OCI-LY1 (cell line): ENCODE data around the gene CEP95.
"Not testable (repeated sequence)": the region's sequence is repeated elsewhere in the genome, so short reads cannot be mapped to it uniquely, and the experiment has no call there.

Source experiments
- H2AFZ ChIP-seq: fragments of 200-600 bp; sonication (generic), shearing (Covaris generic); 2 replicates; pipeline ENCODE4 v1.6.0; 2014; ENCODE audit warnings: antibody characterized with exemption, mild to moderate bottlenecking, low read length
- H3F3A ChIP-seq: fragments of 200-600 bp; sonication (generic), shearing (Covaris generic); 2 replicates; pipeline ENCODE4 v1.6.0; 2014; ENCODE audit warnings: mild to moderate bottlenecking, antibody characterized with exemption, low read length, moderate library complexity; ENCODE audit not compliant: insufficient read depth
- H3K27ac ChIP-seq: fragments of 200-600 bp; sonication (generic); 2 replicates; pipeline ENCODE4 v1.5.1; 2014; ENCODE audit warnings: low read length, mixed run types, mild to moderate bottlenecking, low read depth; ENCODE audit not compliant: poor library complexity, severe bottlenecking
- H3K27me3 ChIP-seq: fragments of 200-600 bp; sonication (generic); 2 replicates; pipeline ENCODE4 v1.6.0; 2014; ENCODE audit warnings: antibody characterized with exemption, mild to moderate bottlenecking, low read length, moderate library complexity; ENCODE audit not compliant: insufficient read depth
- H3K36me3 ChIP-seq: fragments of 200-600 bp; sonication (generic); 2 replicates; pipeline ENCODE4 v1.6.1; 2014; ENCODE audit warnings: mild to moderate bottlenecking, antibody characterized with exemption, low read length, moderate library complexity, mixed read lengths; ENCODE audit not compliant: insufficient read depth
- H3K4me1 ChIP-seq: fragments of 200-600 bp; sonication (generic); 2 replicates; pipeline ENCODE4 v1.5.1; 2014; ENCODE audit warnings: mild to moderate bottlenecking, low read length, moderate library complexity; ENCODE audit not compliant: insufficient read depth, severe bottlenecking
- H3K4me2 ChIP-seq: fragments of 200-600 bp; sonication (generic), shearing (Covaris generic); 2 replicates; pipeline ENCODE4 v1.6.1; 2014; ENCODE audit warnings: low read length
- H3K4me3 ChIP-seq: fragments of 200-600 bp; sonication (generic); 2 replicates; pipeline ENCODE4 v1.5.1; 2014; ENCODE audit warnings: low read length, low read depth, mild to moderate bottlenecking, mixed read lengths; ENCODE audit not compliant: poor library complexity, severe bottlenecking
- H3K79me2 ChIP-seq: fragments of 200-600 bp; shearing (Covaris generic); 2 replicates; pipeline ENCODE4 v1.6.1; 2016; ENCODE audit warnings: mixed run types, low read length, mixed read lengths; ENCODE audit not compliant: insufficient read depth
- H3K9ac ChIP-seq: fragments of 200-600 bp; sonication (generic), shearing (Covaris generic); 2 replicates; pipeline ENCODE4 v1.6.1; 2014; ENCODE audit warnings: mild to moderate bottlenecking, low read length, mixed read lengths
- H3K9me2 ChIP-seq: fragments of 200-600 bp; sonication (generic), shearing (Covaris generic); 2 replicates; pipeline ENCODE4 v1.6.1; 2014; ENCODE audit warnings: low read depth, mild to moderate bottlenecking, low read length, mixed read lengths
- H3K9me3 ChIP-seq: fragments of 200-600 bp; shearing (Covaris generic); 2 replicates; pipeline ENCODE4 v1.6.1; 2014; ENCODE audit warnings: low read length, mixed read lengths
- H4K20me1 ChIP-seq: fragments of 200-600 bp; sonication (generic), shearing (Covaris generic); 2 replicates; pipeline ENCODE4 v1.6.0; 2016; ENCODE audit warnings: mild to moderate bottlenecking, low read length; ENCODE audit not compliant: insufficient read depth
- EZH2 ChIP-seq: fragments of 200-600 bp; sonication (generic), shearing (Covaris generic); IDR thresholded peaks from 2 replicates; pipeline ENCODE4 v1.8.0; 2017; ENCODE audit warnings: borderline replicate concordance, mixed run types, mild to moderate bottlenecking, antibody characterized with exemption, low read length, moderate library complexity, mixed read lengths
- TF ChIP-seq, protein P1 (sequence below): fragments of 200-600 bp; sonication (generic), shearing (Covaris generic); IDR thresholded peaks from 2 replicates; pipeline ENCODE4 v1.5.1; 2017; ENCODE audit warnings: mild to moderate bottlenecking, antibody characterized with exemption, low read length, moderate library complexity, mixed read lengths

The CEP95 gene

DNA sequence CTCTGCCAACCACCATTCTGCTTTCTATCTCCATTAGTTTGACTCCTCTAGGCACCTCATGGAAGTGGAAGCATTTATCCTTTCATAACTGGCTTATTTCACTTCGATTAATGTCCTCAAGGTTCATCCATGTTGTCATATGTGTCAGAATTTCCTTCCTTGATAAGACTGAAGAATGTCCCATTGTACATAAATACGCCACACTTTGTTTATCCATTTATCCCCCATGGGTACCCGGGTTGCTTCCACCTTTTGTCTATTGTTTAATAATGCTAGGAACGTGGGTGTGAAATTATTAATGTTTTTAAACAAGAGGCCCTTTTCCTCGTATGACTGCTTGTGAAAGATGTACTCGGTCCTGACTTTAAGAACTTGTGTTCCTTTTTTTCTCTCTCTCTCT, 45.0 kb upstream of the CEP95 start:
- peaks cover 6% of the 10 kb centered on the region for H3K4me1 ChIP-seq
- no peaks in the 10 kb centered on the region for H3K79me2 ChIP-seq
- H3K9me2 ChIP-seq = no peaks in the 10 kb centered on the region
- H3K9me3 ChIP-seq = no peaks in the 10 kb centered on the region
- H3K4me2 ChIP-seq = no peak overlapping the region
- no peak for TF ChIP-seq EZH2
- TF ChIP-seq, protein P1, sequence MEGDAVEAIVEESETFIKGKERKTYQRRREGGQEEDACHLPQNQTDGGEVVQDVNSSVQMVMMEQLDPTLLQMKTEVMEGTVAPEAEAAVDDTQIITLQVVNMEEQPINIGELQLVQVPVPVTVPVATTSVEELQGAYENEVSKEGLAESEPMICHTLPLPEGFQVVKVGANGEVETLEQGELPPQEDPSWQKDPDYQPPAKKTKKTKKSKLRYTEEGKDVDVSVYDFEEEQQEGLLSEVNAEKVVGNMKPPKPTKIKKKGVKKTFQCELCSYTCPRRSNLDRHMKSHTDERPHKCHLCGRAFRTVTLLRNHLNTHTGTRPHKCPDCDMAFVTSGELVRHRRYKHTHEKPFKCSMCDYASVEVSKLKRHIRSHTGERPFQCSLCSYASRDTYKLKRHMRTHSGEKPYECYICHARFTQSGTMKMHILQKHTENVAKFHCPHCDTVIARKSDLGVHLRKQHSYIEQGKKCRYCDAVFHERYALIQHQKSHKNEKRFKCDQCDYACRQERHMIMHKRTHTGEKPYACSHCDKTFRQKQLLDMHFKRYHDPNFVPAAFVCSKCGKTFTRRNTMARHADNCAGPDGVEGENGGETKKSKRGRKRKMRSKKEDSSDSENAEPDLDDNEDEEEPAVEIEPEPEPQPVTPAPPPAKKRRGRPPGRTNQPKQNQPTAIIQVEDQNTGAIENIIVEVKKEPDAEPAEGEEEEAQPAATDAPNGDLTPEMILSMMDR = no peak
- H3K9ac ChIP-seq = no peak overlapping the region
- H4K20me1 ChIP-seq = no peaks in the 10 kb centered on the region
- H3K4me3 ChIP-seq = no peak overlapping the region
- peaks cover 77% of the 10 kb centered on the region for H3K36me3 ChIP-seq
- H3K27ac ChIP-seq = no peak overlapping the region
- H3F3A ChIP-seq = no peaks in the 10 kb centered on the region
- no peaks in the 10 kb centered on the region for H3K27me3 ChIP-seq
- no peak overlapping the region for H2AFZ ChIP-seq

DNA sequence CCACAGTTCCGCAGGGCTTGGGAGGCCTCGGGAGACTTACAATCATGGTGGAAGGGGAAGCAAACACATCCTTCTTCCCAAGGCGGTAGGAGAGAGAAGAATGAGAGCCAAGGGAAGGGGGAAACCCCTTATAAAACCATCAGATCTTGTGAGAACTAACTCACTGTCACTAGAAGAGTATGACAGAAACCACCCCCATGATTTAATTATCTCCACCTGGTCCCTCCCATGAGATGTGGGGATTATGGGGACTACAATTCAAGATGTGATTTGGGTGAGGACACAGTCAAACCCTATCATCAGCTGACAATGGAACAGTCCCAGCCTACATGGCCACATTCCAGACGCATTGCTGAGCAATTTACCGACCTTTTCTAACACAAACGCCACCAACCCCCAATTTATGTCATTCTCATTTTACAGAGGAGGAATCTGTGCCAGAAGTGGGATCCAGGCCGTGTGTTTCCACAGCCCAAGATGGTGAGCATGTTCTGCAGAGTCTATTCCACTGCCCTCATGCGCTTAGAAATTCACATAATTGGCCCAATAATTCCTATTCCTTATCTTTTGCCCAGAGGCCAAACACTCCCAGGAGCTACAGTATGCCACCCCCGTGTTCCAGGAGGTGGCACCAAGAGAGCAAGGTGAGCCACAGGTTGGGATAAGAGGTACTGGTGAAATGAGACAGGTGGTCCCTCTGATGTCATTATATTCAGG, 40.6 kb upstream of the CEP95 start:
- Histone ChIP-seq H3F3A (no peaks in the 10 kb centered on the region), H4K20me1 (no peaks in the 10 kb centered on the region), H3K9me3 (no peaks in the 10 kb centered on the region), H2AFZ (no peak overlapping the region), H3K27me3 (no peaks in the 10 kb centered on the region), H3K36me3 (peaks cover 86% of the 10 kb centered on the region), H3K4me2 (no peak overlapping the region), H3K4me3 (no peak overlapping the region), H3K4me1 (no peaks in the 10 kb centered on the region), H3K79me2 (no peaks in the 10 kb centered on the region), H3K9me2 (no peaks in the 10 kb centered on the region), H3K27ac (no peak overlapping the region), H3K9ac (no peak overlapping the region)
- TF ChIP-seq EZH2 = no peak
- TF ChIP-seq, protein P1 = no peak

DNA sequence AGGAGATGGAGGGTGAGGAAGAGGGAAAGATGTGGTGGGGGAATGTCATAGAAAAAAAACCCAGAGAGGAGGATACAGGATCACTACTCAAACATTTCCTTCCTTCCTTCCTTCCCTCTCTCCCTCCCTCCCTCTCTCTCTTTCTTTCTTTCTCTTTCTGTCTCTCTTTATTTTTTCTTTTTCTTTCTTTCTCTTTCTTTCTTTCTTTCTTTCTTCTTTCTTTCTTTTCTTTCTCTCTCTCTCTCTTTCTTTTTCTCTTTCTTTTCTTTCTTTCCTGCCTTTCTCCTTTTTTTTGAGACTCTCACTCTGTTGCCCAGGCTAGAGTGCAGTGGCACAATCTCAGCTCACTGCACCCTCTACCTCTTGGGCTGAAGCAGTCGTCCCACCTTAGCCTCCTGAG, 39.9 kb upstream of the CEP95 start:
- H3K27me3 ChIP-seq, H4K20me1 ChIP-seq, H3K4me3 ChIP-seq, H2AFZ ChIP-seq, H3K4me1 ChIP-seq, H3K4me2 ChIP-seq, H3F3A ChIP-seq, H3K9me3 ChIP-seq, H3K79me2 ChIP-seq, H3K27ac ChIP-seq, H3K9ac ChIP-seq, H3K9me2 ChIP-seq: not testable (repeated sequence)
- H3K36me3 ChIP-seq = peaks cover 87% of the 10 kb centered on the region

DNA sequence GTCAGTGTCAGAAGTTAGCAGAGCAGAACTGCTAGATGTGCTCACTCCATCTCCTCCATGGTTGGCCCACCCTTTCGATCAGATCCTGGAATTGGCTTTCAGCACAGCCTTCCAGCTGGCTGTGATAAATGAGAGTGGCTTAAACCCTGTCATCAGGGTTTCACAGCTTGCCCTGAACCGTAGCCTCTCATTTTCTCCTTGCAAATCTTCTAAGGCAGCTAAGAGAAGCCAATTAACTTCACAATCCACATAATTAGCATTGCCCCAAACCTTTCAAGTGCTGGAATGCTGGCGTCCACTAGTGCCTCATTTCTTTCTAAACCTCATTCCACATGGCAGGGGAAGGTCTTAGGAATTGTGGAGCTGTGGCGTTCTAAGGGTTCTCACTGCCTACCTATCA, 36.2 kb upstream of the CEP95 start:
- Histone ChIP-seq H2AFZ (no peak overlapping the region), H4K20me1 (no peaks in the 10 kb centered on the region), H3K27ac (no peak overlapping the region), H3K4me2 (no peak overlapping the region), H3K9ac (no peak overlapping the region), H3K9me3 (no peaks in the 10 kb centered on the region), H3K9me2 (no peaks in the 10 kb centered on the region), H3K27me3 (no peaks in the 10 kb centered on the region), H3K79me2 (no peaks in the 10 kb centered on the region), H3K36me3 (peaks cover 65% of the 10 kb centered on the region), H3K4me3 (no peak overlapping the region), H3K4me1 (peaks cover 6% of the 10 kb centered on the region), H3F3A (0 out of 2 replicates have a peak, but pooled peaks cover 8% of the 10 kb centered on the region)
- TF ChIP-seq EZH2 = no peak
- TF ChIP-seq, protein P1 = no peak
